C4-2B (cell line): ENCODE results near the gene PDZRN4.

Experiments used
- H3K27ac ChIP-seq: fragments of 450-650 bp; 2 replicates; pipeline ENCODE4 v1.5.1; 2017
- ZFX ChIP-seq: fragments of 450-650 bp; IDR thresholded peaks from 2 replicates; pipeline ENCODE4 v1.6.1; 2017
- TF ChIP-seq, protein P1 (sequence below): fragments of 450-650 bp; conservative IDR thresholded peaks from 2 replicates; pipeline ENCODE4 v1.5.1; 2017; ENCODE audit warnings: mild to moderate bottlenecking

Gene PDZRN4

GRCh38 chr12:41348198-41348597 lies 160.1 kb downstream of the PDZRN4 start:
- H3K27ac ChIP-seq, result no peak overlapping the region
- TF ChIP-seq ZFX, result no peak
- TF ChIP-seq, protein P1, sequence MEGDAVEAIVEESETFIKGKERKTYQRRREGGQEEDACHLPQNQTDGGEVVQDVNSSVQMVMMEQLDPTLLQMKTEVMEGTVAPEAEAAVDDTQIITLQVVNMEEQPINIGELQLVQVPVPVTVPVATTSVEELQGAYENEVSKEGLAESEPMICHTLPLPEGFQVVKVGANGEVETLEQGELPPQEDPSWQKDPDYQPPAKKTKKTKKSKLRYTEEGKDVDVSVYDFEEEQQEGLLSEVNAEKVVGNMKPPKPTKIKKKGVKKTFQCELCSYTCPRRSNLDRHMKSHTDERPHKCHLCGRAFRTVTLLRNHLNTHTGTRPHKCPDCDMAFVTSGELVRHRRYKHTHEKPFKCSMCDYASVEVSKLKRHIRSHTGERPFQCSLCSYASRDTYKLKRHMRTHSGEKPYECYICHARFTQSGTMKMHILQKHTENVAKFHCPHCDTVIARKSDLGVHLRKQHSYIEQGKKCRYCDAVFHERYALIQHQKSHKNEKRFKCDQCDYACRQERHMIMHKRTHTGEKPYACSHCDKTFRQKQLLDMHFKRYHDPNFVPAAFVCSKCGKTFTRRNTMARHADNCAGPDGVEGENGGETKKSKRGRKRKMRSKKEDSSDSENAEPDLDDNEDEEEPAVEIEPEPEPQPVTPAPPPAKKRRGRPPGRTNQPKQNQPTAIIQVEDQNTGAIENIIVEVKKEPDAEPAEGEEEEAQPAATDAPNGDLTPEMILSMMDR, result no peak

GRCh38 chr12:41356181-41356580 lies 168.1 kb downstream of the PDZRN4 start:
- TF ChIP-seq, protein P1, result no peak
- no peak for TF ChIP-seq ZFX
- H3K27ac ChIP-seq, result no peak overlapping the region

DNA sequence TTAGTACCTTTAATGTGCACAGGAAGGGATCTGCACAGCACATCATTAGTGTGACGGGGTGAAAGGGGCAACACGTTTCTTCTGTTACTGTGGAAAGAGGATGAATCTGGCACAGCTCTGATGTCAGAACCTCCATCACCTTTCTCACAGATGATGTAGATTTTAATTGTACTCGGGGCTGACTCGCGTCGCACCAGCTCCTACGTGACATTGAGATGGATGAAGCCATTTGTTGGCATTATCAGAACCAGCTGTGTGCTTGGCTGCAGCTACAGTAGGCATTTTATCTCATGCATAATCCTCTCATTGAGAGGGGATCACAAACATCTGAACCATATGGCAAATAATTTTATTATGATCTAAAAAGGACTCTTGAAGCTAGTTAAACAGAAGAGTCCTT lies 173.6 kb downstream of the PDZRN4 start:
- TF ChIP-seq, protein P1, result no peak
- H3K27ac ChIP-seq, result no peak overlapping the region

- no peak overlapping the region for H3K27ac ChIP-seq
Observed at GRCh38 chr12:41362510-41362909, 174.4 kb downstream of the PDZRN4 start.

DNA sequence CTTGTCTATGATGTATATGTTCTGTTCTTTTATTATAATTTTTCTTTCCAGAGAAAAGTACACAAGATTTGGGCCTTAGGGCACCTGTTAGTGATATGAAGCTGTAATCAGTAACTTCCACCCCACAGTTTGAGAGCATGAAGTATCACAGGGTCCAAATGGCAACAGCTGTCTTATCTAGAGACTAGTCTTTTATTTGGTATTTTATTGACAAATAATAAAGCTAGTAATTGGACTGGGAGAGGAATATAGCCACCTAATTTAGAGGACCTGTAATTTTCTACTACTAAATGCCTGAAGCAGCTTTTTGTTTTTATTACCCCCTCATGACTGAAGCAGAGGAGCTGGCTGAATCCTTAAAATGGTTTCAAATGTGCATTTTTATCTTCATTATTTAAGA lies 174.8 kb downstream of the PDZRN4 start:
- TF ChIP-seq ZFX, result no peak
- TF ChIP-seq, protein P1, result no peak

More at GRCh38 chr12:41362510-41362909, 174.4 kb downstream of the PDZRN4 start:
- TF ChIP-seq ZFX, result no peak
- TF ChIP-seq, protein P1, result no peak

GRCh38 chr12:41364211-41364610 lies 176.1 kb downstream of the PDZRN4 start:
- no peak for TF ChIP-seq ZFX
- TF ChIP-seq, protein P1, result no peak
- no peak overlapping the region for H3K27ac ChIP-seq

More for the DNA sequence above, 174.8 kb downstream of the PDZRN4 start:
- no peak overlapping the region for H3K27ac ChIP-seq

- H3K27ac ChIP-seq, result no peak overlapping the region
- TF ChIP-seq, protein P1, result no peak
- TF ChIP-seq ZFX, result no peak
Observed at GRCh38 chr12:41365653-41366171, 177.6 kb downstream of the PDZRN4 start.
